ENCODE results near the gene EFNA1. TPM values are rescaled to one million over a fixed set of nuclear protein-coding genes. Genes with fewer than 3 reads are reported as not detected.
A peak's percentile ranks its signal among the peaks of the same experiment; 100 is the strongest.

Gene EFNA1
- total and polyA plus RNA-seq, 2 donors: 14.5 to 52.6 TPM

- WGBS: 59% methylated on average over 18 of the region's 18 CpGs
- peaks cover 0 to 1% of the 10 kb centered on the region in 2 donors for H3K27me3 ChIP-seq (ENCODE audit: control insufficient read depth in 2 of 2, insufficient read depth in 1 of 2, low read length in 1 of 2)
- peaks cover 21 to 36% of the 10 kb centered on the region in 2 donors for H3K36me3 ChIP-seq (ENCODE audit: control insufficient read depth in 2 of 2, insufficient read depth in 2 of 2, low read length in 1 of 2)
- no peaks in the 10 kb centered on the region for H3K9me3 ChIP-seq (ENCODE audit: control insufficient read depth in 2 of 2, insufficient read depth in 1 of 2, low read length in 1 of 2)
- peaks cover 19 to 42% of the 10 kb centered on the region in 2 donors for H3K4me1 ChIP-seq (ENCODE audit: control insufficient read depth in 2 of 2, insufficient read depth in 2 of 2, low read length in 2 of 2)
- H3K4me3 ChIP-seq (ENCODE audit: low read length in 2 of 2): peak overlapping the region; percentile 69 to 77
- DNase-seq (ENCODE audit: low read depth in 6 of 9, low spot score in 9 of 9): no peak
- H3K27ac ChIP-seq (ENCODE audit: low read depth in 1 of 2, low read length in 1 of 2): peak overlapping the region; percentile 86 to 98
Observed at GRCh38 chr1:155134880-155135414, 7.3 kb downstream of the EFNA1 start.

DNA sequence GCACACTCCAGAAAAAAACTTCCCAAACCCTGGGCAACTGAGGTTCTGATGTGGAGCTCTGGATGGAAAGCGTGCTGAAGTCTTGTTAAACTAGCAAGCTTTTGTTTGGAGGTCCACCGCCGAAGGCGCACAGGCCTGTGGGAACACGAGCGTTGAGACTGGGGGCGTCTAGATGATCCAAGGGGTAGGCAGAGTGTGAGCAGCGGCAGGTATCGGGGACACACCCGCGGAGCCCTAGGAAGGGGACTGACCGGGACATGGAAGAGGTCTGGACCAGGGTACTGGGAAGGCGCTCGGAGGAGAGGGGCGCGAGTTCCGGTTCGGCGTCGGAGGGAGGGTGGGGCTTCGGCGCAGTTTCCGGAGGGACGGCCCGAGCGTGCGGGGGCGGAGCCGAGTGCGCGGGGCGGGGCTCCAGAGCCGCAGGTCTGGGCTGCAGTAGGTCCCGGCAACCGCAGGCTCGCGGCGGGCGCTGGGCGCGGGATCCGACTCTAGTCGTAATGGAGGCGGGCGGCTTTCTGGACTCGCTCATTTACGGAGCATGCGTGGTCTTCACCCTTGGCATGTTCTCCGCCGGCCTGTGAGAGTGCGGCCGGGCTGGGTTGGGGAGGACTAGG lies 7.8 kb downstream of the EFNA1 start, which contains the start of gene SLC50A1:
SLC50A1 (plus strand) TSS at position 438 of the 614 bp plus-strand sequence; CDS start at position 498, 60 bp downstream.
- WGBS: under 1% methylated on average over 52 of the region's 52 CpGs

GRCh38 chr1:155136748-155137147 lies 9.1 kb downstream of the EFNA1 start:
- Histone ChIP-seq H3K9me3 (ENCODE audit: control insufficient read depth in 2 of 2, insufficient read depth in 1 of 2, low read length in 1 of 2) (no peaks in the 10 kb centered on the region), H3K36me3 (ENCODE audit: control insufficient read depth in 2 of 2, insufficient read depth in 2 of 2, low read length in 1 of 2) (peaks cover 15 to 29% of the 10 kb centered on the region in 2 donors), H3K27ac (ENCODE audit: low read depth in 1 of 2, low read length in 1 of 2) (peak overlapping the region; percentile 71 to 83), H3K4me1 (ENCODE audit: control insufficient read depth in 2 of 2, insufficient read depth in 2 of 2, low read length in 2 of 2) (peaks cover 21 to 38% of the 10 kb centered on the region in 2 donors), H3K27me3 (ENCODE audit: control insufficient read depth in 2 of 2, insufficient read depth in 1 of 2, low read length in 1 of 2) (no peaks in the 10 kb centered on the region), H3K4me3 (ENCODE audit: low read length in 2 of 2) (peak overlapping the region; percentile 69 to 77)
- WGBS: 10% methylated on average over 6 of the region's 6 CpGs
- peak in 1 of 9 donors; percentile 34 for DNase-seq (ENCODE audit: low read depth in 6 of 9, low spot score in 9 of 9)

More for the DNA sequence above, 7.8 kb downstream of the EFNA1 start, which contains the start of gene SLC50A1:
- Histone ChIP-seq H3K4me3 (ENCODE audit: low read length in 2 of 2) (peak within 1 kb of the TSS; percentile 69 to 77), H3K27me3 (ENCODE audit: control insufficient read depth in 2 of 2, insufficient read depth in 1 of 2, low read length in 1 of 2) (no peaks in the 10 kb centered on the region), H3K9me3 (ENCODE audit: control insufficient read depth in 2 of 2, insufficient read depth in 1 of 2, low read length in 1 of 2) (no peaks in the 10 kb centered on the region), H3K4me1 (ENCODE audit: control insufficient read depth in 2 of 2, insufficient read depth in 2 of 2, low read length in 2 of 2) (peaks cover 18 to 39% of the 10 kb centered on the region in 2 donors), H3K27ac (ENCODE audit: low read depth in 1 of 2, low read length in 1 of 2) (peak within 1 kb of the TSS; percentile 92 to 98), H3K36me3 (ENCODE audit: control insufficient read depth in 2 of 2, insufficient read depth in 2 of 2, low read length in 1 of 2) (peaks cover 21 to 36% of the 10 kb centered on the region in 2 donors)
- DNase-seq (ENCODE audit: low read depth in 6 of 9, low spot score in 9 of 9): peak in 8 of 9 donors; percentile 76 to 93 (median 88)

GRCh38 chr1:155137154-155137949 lies 9.7 kb downstream of the EFNA1 start:
- no peak overlapping the region for H3K4me3 ChIP-seq (ENCODE audit: low read length in 2 of 2)
- no peaks in the 10 kb centered on the region for H3K27me3 ChIP-seq (ENCODE audit: control insufficient read depth in 2 of 2, insufficient read depth in 1 of 2, low read length in 1 of 2)
- H3K27ac ChIP-seq (ENCODE audit: low read depth in 1 of 2, low read length in 1 of 2): peak overlapping the region; percentile 65 to 71
- peaks cover 13 to 26% of the 10 kb centered on the region in 2 donors for H3K36me3 ChIP-seq (ENCODE audit: control insufficient read depth in 2 of 2, insufficient read depth in 2 of 2, low read length in 1 of 2)
- 96% methylated on average over 6 of the region's 6 CpGs for WGBS
- H3K4me1 ChIP-seq (ENCODE audit: control insufficient read depth in 2 of 2, insufficient read depth in 2 of 2, low read length in 2 of 2): peaks cover 21 to 38% of the 10 kb centered on the region in 2 donors
- no peak for DNase-seq (ENCODE audit: low read depth in 6 of 9, low spot score in 9 of 9)
- no peaks in the 10 kb centered on the region for H3K9me3 ChIP-seq (ENCODE audit: control insufficient read depth in 2 of 2, insufficient read depth in 1 of 2, low read length in 1 of 2)

GRCh38 chr1:155139895-155140629 lies 12.4 kb downstream of the EFNA1 start, which contains the start of gene DPM3:
TSS of gene DPM3 (minus strand) at chr1:155140531. CDS start at chr1:155140240, 291 bp downstream.
- under 1% methylated on average over 42 of the region's 42 CpGs for WGBS
- no peaks in the 10 kb centered on the region for H3K9me3 ChIP-seq (ENCODE audit: control insufficient read depth in 2 of 2, insufficient read depth in 1 of 2, low read length in 1 of 2)
- no peaks in the 10 kb centered on the region for H3K27me3 ChIP-seq (ENCODE audit: control insufficient read depth in 2 of 2, insufficient read depth in 1 of 2, low read length in 1 of 2)
- peak; percentile 64 to 92 (median 76) for DNase-seq (ENCODE audit: low read depth in 6 of 9, low spot score in 9 of 9)
- peak within 1 kb of the TSS; percentile 22 to 88 for H3K27ac ChIP-seq (ENCODE audit: low read depth in 1 of 2, low read length in 1 of 2)
- H3K36me3 ChIP-seq (ENCODE audit: control insufficient read depth in 2 of 2, insufficient read depth in 2 of 2, low read length in 1 of 2): peaks cover 0 to 7% of the 10 kb centered on the region in 2 donors
- peaks cover 17 to 25% of the 10 kb centered on the region in 2 donors for H3K4me1 ChIP-seq (ENCODE audit: control insufficient read depth in 2 of 2, insufficient read depth in 2 of 2, low read length in 2 of 2)
- peak within 1 kb of the TSS; percentile 71 to 87 for H3K4me3 ChIP-seq (ENCODE audit: low read length in 2 of 2)

GRCh38 chr1:155140630-155140953 lies 12.9 kb downstream of the EFNA1 start:
- Histone ChIP-seq H3K9me3 (ENCODE audit: control insufficient read depth in 2 of 2, insufficient read depth in 1 of 2, low read length in 1 of 2) (no peaks in the 10 kb centered on the region), H3K4me1 (ENCODE audit: control insufficient read depth in 2 of 2, insufficient read depth in 2 of 2, low read length in 2 of 2) (peaks cover 17 to 23% of the 10 kb centered on the region in 2 donors), H3K4me3 (ENCODE audit: low read length in 2 of 2) (peak overlapping the region; percentile 71 to 87), H3K36me3 (ENCODE audit: control insufficient read depth in 2 of 2, insufficient read depth in 2 of 2, low read length in 1 of 2) (peaks cover 0 to 7% of the 10 kb centered on the region in 2 donors), H3K27ac (ENCODE audit: low read depth in 1 of 2, low read length in 1 of 2) (no peak overlapping the region), H3K27me3 (ENCODE audit: control insufficient read depth in 2 of 2, insufficient read depth in 1 of 2, low read length in 1 of 2) (no peaks in the 10 kb centered on the region)
- DNase-seq (ENCODE audit: low read depth in 6 of 9, low spot score in 9 of 9): no peak
- WGBS: 10% methylated on average over 11 of the region's 11 CpGs

DNA sequence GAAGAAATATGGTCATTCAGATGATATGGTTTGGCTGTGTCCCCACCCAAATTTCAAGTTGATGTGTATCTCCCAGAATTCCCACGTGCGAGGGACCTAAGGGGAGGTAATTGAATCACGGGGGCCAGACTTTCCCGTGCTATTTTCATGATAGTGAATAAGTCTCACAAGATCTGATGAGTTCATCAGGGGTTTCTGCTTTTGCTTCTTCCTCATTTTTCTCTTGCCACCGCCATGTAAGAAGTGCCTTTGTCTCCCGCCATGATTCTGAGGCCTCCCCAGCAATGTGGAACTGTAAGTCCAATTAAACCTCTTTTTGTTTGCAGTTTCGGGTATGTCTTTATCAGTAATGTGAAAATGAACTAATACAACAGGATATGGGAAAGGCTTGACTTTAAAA lies 14.1 kb downstream of the EFNA1 start:
- peaks cover 14 to 20% of the 10 kb centered on the region in 2 donors for H3K4me1 ChIP-seq (ENCODE audit: control insufficient read depth in 2 of 2, insufficient read depth in 2 of 2, low read length in 2 of 2)
- peaks cover 0 to 7% of the 10 kb centered on the region in 2 donors for H3K36me3 ChIP-seq (ENCODE audit: control insufficient read depth in 2 of 2, insufficient read depth in 2 of 2, low read length in 1 of 2)
- DNase-seq (ENCODE audit: low read depth in 6 of 9, low spot score in 9 of 9): no peak
- no peak overlapping the region for H3K27ac ChIP-seq (ENCODE audit: low read depth in 1 of 2, low read length in 1 of 2)
- H3K27me3 ChIP-seq (ENCODE audit: control insufficient read depth in 2 of 2, insufficient read depth in 1 of 2, low read length in 1 of 2): no peaks in the 10 kb centered on the region
- H3K4me3 ChIP-seq (ENCODE audit: low read length in 2 of 2): no peak overlapping the region
- H3K9me3 ChIP-seq (ENCODE audit: control insufficient read depth in 2 of 2, insufficient read depth in 1 of 2, low read length in 1 of 2): no peaks in the 10 kb centered on the region
- WGBS: 87% methylated on average over 7 of the region's 7 CpGs

DNA sequence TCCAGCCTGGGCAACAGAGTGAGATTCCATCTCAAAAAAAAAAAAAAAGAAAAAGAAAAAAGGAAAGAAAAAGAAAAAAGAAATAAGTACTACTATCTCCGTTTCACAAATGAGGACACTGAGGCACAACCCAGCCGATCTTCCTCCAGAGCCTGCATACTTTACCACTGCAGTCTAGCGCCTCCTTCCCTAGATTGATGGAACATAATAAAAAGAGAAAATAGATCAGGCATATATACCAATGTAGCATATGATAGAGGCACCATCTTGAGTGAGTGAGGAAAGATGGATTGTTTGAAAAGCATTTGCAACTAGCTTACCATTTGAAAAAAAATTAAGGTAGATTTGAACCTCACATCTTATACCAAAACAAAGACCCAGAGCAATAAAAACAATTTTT lies 17.8 kb downstream of the EFNA1 start:
- H3K4me3 ChIP-seq (ENCODE audit: low read length in 2 of 2): no peak overlapping the region
- no peaks in the 10 kb centered on the region for H3K36me3 ChIP-seq (ENCODE audit: control insufficient read depth in 2 of 2, insufficient read depth in 2 of 2, low read length in 1 of 2)
- H3K27me3 ChIP-seq (ENCODE audit: control insufficient read depth in 2 of 2, insufficient read depth in 1 of 2, low read length in 1 of 2): no peaks in the 10 kb centered on the region
- H3K27ac ChIP-seq (ENCODE audit: low read depth in 1 of 2, low read length in 1 of 2): no peak overlapping the region
- H3K9me3 ChIP-seq (ENCODE audit: control insufficient read depth in 2 of 2, insufficient read depth in 1 of 2, low read length in 1 of 2): no peaks in the 10 kb centered on the region
- no peak for DNase-seq (ENCODE audit: low read depth in 6 of 9, low spot score in 9 of 9)
- peaks cover 3 to 4% of the 10 kb centered on the region in 2 donors for H3K4me1 ChIP-seq (ENCODE audit: control insufficient read depth in 2 of 2, insufficient read depth in 2 of 2, low read length in 2 of 2)
- 92% methylated on average over 3 of the region's 3 CpGs for WGBS
